ENCODE measurements around the gene TRAPPC14.
"Not testable (repeated sequence)": the region's sequence is repeated elsewhere in the genome, so short reads cannot be mapped to it uniquely, and the experiment has no call there.

TRAPPC14 gene, protein sequence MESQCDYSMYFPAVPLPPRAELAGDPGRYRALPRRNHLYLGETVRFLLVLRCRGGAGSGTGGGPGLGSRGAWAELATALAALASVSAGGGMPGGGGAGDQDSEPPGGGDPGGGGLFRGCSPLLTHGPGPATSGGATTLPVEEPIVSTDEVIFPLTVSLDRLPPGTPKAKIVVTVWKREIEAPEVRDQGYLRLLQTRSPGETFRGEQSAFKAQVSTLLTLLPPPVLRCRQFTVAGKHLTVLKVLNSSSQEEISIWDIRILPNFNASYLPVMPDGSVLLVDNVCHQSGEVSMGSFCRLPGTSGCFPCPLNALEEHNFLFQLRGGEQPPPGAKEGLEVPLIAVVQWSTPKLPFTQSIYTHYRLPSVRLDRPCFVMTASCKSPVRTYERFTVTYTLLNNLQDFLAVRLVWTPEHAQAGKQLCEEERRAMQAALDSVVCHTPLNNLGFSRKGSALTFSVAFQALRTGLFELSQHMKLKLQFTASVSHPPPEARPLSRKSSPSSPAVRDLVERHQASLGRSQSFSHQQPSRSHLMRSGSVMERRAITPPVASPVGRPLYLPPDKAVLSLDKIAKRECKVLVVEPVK
- total RNA-seq = 42.1 to 51.4 reads per million in 2 donors

DNA sequence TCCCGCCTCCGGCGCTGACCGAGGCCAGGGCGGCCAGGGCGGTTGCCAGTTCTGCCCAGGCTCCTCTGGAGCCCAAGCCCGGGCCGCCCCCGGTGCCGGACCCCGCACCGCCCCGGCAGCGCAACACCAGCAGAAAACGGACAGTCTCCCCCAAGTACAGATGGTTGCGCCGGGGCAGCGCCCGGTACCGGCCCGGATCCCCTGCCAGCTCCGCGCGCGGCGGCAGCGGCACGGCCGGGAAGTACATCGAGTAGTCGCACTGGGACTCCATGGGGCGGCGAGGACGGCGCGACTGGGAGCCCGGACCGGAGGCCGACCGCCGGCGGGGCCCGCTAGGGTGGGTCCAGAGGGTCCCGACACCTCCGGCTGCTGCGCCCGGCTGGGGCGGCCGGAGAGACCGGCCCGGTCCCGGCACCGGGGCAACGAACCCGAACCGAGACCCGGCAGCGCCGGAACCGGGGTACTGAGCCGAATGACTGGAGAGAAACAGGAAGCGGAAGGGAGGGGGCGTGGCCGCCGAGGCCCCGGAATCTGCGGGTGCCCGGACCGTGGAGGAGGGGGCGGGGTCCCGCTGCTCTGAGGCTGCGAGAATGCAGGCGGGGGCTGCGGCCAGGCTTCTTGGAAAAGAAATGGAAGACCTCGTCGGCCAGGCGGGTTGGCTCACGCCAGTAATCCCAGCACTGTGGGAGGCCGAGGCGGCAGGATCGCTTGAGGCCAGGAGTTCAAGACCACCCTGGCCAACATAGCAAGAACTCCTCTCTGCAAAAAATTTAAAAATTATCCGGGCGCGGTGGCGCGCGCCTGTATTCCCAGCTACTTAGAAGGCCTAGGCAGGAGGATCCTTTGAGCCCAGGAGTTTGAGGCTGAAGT is at the start of gene TRAPPC14:
Gene TRAPPC14 (minus strand): TSS at position 495 of the 870 bp plus-strand sequence. CDS start 224 bp downstream, at position 271.
- DNase-seq = peak; percentile 72

DNA sequence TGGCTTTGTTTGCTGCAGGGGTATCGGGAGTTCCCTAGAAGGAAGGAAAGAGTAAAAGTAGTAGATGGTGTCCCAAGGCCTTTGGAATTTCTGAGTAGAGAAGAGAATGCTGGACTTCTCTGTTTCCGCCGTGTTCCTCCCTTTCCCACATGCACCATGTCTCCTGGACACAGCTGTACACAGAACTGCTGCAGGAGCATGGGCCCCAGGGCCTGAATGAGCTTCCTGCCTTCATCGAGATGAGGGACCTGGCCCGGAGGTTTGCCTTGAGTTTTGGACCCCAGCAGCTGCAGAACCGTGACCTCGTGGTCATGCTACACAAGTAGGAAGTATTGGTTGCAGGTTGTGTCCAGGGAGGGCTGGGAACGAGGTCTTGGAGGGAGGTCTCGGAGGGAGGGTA is 45.9 kb upstream of the TRAPPC14 start:
- DNase-seq = no peak

DNA sequence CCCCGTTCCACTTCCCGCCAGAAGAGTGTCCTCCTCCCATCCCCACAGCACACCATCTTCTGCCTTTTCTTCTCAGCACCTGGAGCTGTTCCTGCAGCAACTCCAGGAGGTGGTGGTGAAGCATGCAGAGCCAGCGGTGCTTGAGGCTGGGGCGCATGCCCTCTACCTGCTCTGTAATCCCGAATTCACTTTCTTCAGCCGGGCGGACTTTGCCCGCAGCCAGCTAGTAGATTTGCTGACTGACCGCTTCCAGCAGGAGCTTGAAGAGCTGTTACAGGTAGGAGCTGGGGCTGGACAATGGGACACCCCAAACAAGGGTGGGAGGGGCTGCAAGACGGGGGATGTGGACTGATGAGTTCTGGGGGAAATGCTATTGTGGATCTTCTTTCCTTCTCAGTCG is 42.2 kb upstream of the TRAPPC14 start:
- no peak for DNase-seq

DNA sequence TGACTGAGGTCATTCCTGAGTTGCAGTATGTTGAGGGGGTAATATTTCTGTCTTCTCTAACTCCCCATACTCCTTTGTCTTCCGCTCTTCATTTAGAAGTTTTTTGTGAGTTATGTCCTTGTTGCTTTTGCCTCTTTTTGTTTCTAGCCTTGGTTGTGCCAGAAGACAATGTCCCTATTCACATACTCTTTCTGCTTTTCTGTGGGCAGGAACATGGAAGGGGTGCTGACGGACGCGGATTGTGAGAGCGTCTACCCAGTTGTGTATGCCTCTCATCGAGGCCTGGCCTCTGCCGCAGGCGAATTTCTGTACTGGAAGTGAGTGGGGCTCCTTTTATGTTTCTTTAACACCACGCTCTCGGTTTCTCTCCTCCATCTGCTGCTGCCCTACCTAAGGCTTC is 39.7 kb upstream of the TRAPPC14 start:
- DNase-seq = no peak

DNA sequence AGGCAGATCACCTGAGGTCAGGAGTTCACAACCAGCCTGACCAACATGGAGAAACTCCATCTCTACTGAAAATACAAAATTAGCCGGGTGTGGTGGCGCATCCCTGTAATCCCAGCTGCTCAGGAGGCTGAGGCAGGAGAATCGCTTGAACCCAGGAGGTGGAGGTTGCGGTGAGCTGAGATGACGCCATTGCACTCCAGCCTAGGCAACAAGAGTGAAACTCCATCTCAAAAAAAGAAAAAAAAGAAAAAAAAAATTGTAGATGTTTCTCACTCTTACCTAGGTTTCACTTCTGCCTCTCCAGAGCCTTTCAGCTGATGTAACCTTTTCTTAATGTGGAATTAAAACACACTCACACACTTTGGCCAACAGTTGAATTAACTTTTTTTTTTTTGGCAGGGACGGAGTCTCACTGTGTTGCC is 37.4 kb upstream of the TRAPPC14 start:
- not testable (repeated sequence) for DNase-seq

DNA sequence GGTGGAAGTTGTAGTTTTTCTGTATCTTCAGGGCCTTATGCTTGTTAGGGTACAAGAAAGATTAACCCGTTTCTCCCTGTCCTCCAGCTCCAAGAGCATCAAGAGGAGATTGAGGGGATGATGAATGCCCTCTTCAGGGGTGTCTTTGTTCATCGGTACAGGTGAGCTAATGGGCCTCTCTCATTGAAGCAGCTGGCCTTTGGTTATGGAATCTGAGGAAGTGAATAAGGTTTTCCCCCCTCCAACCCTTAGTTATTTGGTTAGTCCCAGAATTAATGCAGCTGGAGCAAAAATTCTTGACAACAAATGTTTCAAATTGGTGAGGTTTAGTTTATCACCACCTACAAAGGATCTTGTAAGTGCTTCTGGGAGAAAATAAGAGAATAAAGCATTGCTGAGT is 36.7 kb upstream of the TRAPPC14 start:
- no peak for DNase-seq

DNA sequence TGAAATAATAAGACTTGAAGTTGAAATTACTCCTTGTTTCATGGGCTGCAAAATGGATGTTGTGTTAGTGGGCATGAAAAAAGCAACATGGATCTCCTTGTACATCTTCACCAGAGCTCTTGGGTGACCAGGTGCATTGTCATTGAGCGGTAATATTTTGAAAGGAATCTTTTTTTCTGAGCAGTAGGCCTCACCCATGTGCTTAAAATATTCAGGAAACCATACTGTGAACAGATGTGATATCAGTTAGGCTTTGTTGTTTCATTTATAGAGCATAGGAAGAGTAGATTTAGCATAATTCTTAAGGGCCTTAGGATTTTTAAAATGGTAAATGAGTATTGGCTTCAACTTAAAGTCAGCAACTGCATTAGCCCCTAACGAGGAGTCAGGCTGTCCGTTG is 34.4 kb upstream of the TRAPPC14 start:
- no peak for DNase-seq

DNA sequence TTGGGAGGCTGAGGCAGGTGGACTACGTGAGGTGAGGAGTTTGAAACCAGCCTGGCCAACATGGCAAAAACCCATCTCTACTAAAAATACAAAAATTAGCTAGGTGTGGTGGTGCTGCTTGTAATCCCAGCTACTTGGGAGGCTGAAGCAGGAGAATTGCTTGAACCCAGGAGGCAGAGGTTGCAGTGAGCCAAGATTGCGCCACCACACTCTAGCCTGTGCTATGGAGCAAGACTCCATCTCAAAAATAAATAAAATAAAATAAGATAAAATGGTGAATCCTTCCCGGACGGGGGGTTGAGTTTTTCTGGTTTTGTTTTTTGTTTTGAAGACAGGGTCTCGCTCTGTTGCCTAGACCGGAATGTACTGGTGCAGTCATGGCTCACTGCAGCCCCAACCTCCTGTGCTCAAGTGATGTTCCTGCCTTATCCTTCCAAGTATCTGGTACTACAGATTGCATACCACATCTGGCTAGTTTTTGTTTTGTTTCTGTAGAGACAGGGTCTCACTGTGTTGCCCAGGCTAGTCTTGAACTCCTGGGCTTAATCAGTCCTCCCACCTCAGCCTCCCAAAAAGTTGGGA is 33.8 kb upstream of the TRAPPC14 start:
- DNase-seq = not testable (repeated sequence)

DNA sequence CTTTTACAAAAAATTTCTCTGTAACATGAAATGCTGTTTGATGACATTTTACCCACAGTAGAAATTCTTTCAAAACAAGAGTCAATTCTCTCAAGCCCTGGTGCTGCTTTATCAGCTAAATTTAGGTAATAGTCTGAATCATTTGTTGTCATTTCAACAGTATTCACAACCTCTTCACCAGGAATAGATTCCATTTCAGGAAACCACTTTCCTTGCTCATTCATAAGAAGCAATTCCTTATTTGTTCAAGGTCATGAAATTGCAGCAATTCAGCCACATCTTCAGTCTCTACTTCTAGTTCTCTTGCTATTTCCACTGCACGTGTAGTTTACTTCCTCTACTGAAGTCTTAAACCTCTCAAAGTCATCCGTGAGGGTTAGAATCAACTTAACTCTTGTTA is 33.3 kb upstream of the TRAPPC14 start:
- no peak for DNase-seq

DNA sequence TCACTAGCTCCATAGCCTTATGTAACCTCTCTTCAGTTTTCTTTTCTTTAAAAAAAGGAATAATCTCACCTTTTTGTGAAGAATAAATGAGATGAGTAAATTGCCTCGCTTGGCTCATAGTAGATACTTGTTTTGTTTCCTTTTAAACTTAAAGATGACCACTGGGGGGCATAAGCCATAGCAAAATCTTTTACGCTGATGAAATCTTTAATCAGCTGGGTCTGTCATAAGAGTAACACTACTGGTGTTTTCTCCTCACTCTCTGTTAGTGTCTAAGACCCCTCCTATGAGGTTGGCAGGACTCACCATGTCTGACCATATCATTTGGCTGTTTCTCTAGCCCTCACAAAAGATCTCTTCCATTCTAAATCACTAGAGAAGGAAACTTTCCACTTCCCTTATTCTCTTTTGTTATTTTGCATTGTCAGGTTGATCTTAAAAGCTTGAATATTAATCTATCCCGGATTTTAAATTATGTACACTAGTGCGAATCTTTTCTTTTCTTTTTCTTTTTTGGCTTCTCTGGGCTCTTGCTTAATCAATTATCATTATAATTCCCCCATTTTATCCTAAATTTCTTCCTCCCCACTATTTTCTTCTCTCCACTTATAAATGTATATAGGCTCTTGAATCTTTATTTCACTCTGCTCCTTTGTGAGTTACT is 31.7 kb upstream of the TRAPPC14 start:
- no peak for DNase-seq

DNA sequence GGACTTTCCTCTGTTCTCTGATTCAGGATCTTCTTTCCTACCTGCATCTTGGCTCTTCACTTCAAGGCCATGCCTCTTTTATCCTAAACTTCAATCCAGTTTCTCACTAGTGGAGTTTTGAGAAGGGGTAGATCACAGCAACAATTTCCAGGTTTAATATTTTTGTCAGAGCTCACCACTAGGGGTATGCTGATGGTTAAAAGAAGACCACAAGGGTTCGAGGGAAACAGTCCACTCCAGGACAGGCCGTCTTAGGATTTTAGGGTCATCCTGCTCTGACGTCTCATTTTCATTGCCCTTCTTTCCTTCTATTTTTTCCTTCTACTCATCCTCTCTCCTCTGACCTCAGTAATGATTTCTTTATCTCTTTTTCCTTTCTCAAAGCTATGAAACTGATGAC is 30.5 kb upstream of the TRAPPC14 start:
- no peak for DNase-seq

DNA sequence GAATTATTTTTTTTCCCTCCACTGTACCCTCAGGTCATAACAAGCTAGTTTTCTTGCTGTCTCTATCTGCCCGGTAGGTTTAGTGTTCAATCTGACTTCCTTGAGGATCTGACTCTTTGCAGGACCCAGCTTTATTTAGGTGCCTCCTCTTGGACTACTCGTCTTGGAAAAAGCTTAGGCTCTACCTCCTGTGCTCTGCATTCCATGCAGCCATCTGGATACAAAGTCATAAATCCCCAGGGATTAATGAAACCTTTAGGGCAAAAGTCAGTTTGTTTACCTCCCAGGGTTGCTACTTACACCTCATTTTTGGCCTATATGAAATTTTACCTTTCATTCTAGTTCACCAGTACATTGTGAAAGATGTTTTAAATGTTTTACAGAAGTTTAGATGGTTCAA is 27.2 kb upstream of the TRAPPC14 start:
- no peak for DNase-seq

DNA sequence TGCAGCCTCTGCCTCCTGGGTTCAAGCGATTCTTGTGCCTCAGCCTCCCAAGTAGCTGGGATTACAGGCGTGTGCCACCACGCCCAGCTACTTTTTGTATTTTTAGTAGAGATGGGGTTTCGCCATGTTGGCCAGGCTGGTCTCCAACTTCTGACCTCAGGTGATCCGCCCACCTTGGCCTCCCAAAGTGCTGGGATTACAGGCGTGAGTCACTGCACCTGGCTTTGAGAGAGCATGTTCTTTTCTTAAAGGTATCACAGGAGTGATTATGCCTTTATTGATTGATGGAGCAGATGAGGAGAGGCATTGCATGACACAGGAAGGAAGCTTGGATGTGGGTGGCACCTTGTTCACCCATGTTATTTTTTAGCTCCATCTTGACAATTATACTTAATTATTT is 24.6 kb upstream of the TRAPPC14 start:
- DNase-seq = not testable (repeated sequence)

DNA sequence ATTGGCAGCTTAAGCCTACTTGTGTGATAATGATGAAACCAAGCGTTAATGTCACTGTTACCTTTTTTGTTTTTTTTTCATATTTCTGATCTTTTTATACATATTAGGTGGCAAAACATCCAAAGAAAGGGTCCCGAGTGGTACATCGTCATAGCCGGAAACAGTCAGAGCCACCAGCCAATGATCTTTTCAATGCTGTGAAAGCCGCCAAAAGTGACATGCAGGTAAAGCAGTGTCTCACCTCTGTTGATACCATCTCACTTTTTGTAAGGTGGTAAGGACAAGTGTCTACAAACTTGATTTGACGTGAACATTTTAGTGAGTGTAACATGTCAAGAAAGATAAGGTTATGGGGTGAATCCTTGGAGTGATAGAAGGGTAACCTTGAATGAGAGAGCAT is 24.1 kb upstream of the TRAPPC14 start:
- not testable (repeated sequence) for DNase-seq

DNA sequence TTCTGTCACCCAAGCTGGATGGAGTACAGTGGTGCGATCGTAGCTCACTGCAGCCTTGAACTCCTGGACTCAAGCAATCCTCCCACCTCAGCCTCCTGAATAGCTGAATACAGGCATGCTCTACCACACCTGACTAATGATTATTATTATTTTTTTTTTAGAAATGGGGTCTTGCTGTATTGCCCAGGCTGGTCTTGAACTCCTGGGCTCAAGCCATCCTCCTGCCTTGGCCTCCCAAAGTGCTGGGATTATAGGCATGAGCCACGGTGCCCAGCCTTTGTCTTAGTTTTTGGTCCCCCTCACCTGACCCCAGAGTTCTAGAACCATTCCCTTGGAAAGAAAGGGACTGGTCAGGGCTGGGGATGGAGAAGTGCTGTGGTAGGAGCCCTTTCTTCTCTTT is 21.6 kb upstream of the TRAPPC14 start:
- not testable (repeated sequence) for DNase-seq

DNA sequence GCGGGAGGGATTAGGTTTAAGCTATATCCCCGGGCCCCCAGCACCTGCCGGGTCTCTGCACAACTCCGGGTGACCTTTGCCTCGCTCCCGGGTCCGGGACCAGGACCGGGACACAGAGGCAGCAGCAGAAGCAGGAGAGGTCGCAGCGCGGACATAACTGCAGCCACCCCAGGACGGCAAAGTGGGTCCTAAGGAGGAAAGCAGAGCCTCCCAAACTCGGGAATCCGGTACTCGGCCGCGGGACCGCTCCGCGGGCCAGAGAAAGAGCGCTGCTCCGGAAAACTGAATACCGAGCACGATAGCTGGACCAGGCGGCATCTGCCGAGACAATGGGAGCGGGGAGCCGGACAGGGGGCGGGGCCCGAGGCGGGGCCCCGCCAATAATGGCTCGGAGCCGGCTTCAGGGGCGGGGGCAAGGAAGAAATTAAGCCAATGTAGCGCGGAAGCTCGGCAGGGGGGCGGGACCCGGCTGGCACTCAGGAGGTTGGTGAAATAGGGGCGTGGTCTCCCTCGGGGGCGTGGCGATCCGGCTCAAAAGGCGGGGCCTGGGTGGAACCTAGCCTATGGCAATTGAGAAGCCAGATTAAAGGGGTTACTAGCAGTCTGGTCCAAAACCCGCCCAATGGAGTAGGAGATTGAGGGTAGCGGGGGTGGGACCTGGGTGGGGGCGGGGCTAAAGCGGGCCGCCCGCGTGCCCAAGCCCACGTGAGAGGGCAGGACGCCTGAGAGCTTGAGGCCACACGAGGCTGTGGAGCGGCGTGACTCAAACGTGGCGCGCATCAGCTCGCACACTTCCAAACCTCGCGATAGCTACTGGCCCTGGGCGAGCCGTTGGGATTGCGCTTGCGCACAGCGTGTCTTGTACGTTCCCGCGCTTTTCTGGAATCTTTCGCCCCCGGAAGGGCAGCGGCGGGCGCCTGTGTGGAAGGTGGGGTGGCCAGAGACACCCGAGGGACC is 18.8 kb upstream of the TRAPPC14 start, which contains the start of the genes GPC2 and STAG3:
Gene GPC2 (minus strand): TSS at position 337 of the 957 bp plus-strand sequence. CDS start 182 bp downstream, at position 155.
Gene STAG3 (plus strand): TSS at position 874 of the 957 bp plus-strand sequence. CDS start 2,639 bp downstream, outside the sequence.
- peak; percentile 83 for DNase-seq

DNA sequence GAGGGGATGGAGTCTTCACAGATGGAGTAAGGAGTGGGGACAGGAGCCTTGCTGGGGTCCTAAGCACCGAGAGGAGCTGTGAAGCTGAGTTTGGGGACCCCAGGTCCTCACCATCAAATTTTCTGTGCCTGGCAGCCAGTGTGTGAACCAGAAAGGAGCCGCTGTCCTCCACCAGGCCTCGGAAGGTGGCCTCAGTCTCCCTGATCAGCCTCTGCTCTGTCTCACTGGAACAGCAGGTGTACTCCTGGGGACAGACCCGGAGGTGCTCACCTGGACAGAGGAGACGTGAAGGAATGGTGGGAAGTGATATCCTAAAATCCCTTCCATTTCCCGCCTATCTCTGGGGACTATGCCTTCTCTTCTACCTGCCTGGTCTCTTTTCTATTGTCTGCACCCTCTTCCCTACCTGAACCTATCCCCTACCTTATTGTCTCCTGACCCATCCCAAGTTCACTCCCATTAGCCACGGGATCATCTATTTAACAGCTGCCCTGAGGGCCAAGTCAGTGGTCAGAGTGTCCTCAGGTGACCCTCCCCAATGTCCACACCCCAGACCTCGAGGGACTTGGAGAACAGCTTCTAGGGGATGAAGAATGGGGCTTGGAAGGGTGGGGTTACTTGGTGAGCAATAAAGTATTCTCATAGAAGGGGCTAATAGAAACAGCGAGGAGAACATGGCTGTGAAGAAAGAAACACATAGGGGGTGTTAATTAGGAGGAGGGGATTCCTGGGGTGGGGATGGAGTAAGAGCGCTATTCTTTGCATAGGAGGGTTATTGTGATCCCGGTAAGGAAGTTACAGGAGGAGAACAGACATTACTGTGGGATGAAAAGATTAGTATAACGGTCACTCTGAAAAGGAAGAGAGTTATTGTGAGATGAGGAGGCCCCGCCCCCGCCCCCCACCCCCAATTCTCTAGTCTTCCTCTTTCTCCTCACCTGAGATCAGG is 17.8 kb upstream of the TRAPPC14 start:
- DNase-seq = no peak

DNA sequence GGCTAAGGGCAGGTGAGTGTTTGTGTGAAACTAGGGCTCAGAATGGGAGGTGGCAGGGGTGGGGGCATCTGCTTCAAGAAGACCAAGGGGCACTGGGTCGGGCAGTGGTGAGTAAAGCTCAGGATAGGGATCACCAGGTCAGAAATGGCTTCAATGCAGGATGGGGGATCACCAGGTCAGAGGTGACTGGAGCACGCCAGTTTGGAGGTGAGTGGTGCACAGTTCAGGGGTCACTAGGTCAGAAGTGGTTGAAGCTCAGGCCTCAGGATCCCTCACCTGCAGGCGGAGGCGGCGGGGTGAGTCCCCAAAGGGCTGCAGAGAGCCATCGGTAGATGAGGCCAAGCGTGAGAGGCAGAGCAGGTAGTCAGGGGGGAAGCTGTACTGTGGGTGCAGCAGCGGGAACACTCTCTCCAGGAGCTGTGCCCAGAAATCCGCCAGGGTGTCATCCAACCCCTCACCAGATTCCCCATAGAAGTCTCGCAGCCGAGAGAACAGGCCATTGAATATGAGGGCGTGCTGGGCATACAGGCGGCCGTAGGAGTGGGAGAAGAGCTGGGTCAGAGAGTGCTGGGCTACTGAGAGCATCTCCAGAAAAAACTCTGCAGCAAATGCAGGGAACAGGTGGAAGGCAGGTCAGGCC is 16.9 kb upstream of the TRAPPC14 start:
- no peak for DNase-seq

DNA sequence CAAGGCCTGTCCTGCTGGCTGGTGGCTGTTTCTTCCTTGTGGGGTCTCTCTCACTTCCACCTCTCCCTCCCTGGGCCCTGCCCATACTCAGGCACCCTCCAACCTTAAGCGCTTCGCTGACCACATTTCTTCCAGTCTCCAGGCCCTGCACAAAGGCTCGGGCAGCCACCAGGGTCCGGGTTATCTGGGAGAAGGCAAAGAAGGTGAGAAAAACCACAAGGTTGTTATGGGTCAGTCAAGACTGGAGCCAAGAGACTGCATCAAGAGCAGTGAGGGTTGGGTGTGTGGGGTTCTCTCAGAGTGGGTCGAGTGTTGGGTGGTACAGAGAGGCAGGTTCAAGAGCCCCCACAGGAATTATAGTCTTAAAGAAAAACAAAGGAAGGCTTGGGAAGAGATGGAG is 16.1 kb upstream of the TRAPPC14 start:
- no peak for DNase-seq
